Parietal lobe (tissue), 1 donor: Measurements from ENCODE around the gene ZSWIM5. TPM values are rescaled to one million over a fixed set of nuclear protein-coding genes. Genes with fewer than 3 reads are reported as not detected.

Experiments used
- total RNA-seq: library from RNA; depleted of rRNA; stranded (reverse); fragments of >200 nt; gene quantifications from one replicate; pipeline ENCODE4 v1.2.3, GENCODE V29; 2014

ZSWIM5 gene
- 38.8 TPM for total RNA-seq

GRCh38 chr1:45205910-45206721, at the start of gene ZSWIM5:
Gene ZSWIM5 (minus strand): TSS chr1:45206605. CDS start chr1:45206350, 255 bp downstream.

GRCh38 chr1:45011837-45012638, 194.4 kb downstream of the ZSWIM5 start, which contains the start of gene UROD:
Gene UROD (plus strand): TSS chr1:45012254. CDS start chr1:45012266, 12 bp downstream.

GRCh38 chr1:45010855-45011811, 195.3 kb downstream of the ZSWIM5 start, which contains the start of gene HECTD3:
Gene HECTD3 (minus strand): TSS chr1:45011324. CDS start chr1:45011257, 67 bp downstream.

Other genes with a start within 250 kb of the ZSWIM5 start
- gene EIF2B3, start 220.0 kb downstream of the ZSWIM5 start, total RNA-seq: 40.7 TPM
- gene HECTD3, start 195.3 kb downstream of the ZSWIM5 start, total RNA-seq: 29.1 TPM
- 51.6 TPM for gene UROD, start 194.4 kb downstream of the ZSWIM5 start, total RNA-seq
- 1.3 TPM for gene HPDL, start 120.3 kb upstream of the ZSWIM5 start, total RNA-seq
- gene TOE1, start 133.6 kb upstream of the ZSWIM5 start, total RNA-seq: 5.9 TPM
- 33.5 TPM for gene MUTYH, start 133.8 kb upstream of the ZSWIM5 start, total RNA-seq